ENCODE measurements around the gene LAMA2. TPM values are rescaled to one million over a fixed set of nuclear protein-coding genes. Genes with fewer than 3 reads are reported as not detected.

The LAMA2 gene
- total and polyA plus RNA-seq, 7 experiments from 2014 or later = 0.02 to 0.59 (median 0.35) TPM; not detected in 4

- DNase-seq = no peak
- CTCF ChIA-PET = no interaction called here
Observed at GRCh38 chr6:129100164-129100563, 217.2 kb downstream of the LAMA2 start.

DNA sequence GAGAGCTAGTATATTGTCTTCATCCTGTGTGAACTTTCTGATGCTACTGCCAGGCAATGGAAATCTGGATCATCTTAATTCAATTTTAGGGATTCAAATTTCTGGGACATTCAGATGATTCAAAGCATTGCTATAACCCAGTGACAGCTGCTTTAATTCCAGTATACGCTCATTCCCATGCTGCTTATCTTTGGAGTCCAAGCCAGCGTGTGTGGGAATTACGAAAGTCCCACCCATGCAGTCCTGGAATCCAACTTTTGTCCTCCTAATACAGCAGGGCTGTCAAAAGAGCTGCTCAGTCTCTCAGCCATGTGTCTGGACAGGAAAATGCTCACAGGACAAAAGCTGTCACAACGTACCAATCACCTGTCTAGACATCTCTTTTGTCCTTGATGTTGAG, 219.8 kb downstream of the LAMA2 start:
- intact Hi-C loops (cut with micrococcal nuclease) = no loop called here
- no peak for DNase-seq

More at GRCh38 chr6:129100164-129100563, 217.2 kb downstream of the LAMA2 start:
- POLR2A ChIA-PET = no interaction called here
- Mint-ChIP-seq H3K4me3 (no peak overlapping the region), H3K27me3 (peaks cover 0 to 8% (median 0%) of the 10 kb centered on the region in 5 donors), H3K36me3 (no peaks in the 10 kb centered on the region), H3K9me3 (no peaks in the 10 kb centered on the region), H3K4me1 (no peaks in the 10 kb centered on the region), H3K27ac (no peak overlapping the region)
- no peaks in the 10 kb centered on the region for H3K27me3 ChIP-seq (ENCODE audit: control insufficient read depth in 2 of 2, insufficient read depth in 2 of 2, low read length in 2 of 2)
- ATAC-seq = no peak
- H3K4me3 ChIP-seq (ENCODE audit: low read length) = no peak overlapping the region
- intact Hi-C loops (cut with micrococcal nuclease) = no loop called here
- H3K4me1 ChIP-seq (ENCODE audit: control insufficient read depth in 2 of 2, insufficient read depth in 2 of 2, low read length in 2 of 2) = no peaks in the 10 kb centered on the region
- no peaks in the 10 kb centered on the region for H3K9me3 ChIP-seq (ENCODE audit: control insufficient read depth in 2 of 3, low read length in 3 of 3)
- H3K27ac ChIP-seq (ENCODE audit: low read depth, low read length) = no peak overlapping the region
- H3K36me3 ChIP-seq (ENCODE audit: control insufficient read depth in 2 of 3, insufficient read depth in 3 of 3, low read length in 3 of 3) = no peaks in the 10 kb centered on the region

DNA sequence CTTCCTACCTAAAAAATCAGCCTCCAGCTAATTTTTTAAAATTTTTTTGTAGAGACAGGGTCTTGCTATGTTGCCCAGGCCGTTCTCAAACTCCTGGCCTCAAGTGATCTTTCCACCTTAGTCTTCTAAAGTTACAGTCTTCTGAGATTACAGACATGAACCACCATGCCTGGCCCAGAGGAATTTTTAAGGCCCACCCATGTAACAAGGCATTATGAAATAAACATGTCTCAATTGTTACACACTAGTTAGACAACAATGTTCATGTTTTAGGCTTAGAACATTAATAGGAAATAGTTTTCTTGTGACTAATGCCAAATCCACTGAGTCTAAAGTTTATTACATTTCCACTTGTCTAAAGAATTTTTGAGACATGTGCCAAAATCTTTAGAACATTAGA, 221.2 kb downstream of the LAMA2 start:
- H3K36me3 Mint-ChIP-seq = no peaks in the 10 kb centered on the region
- no peaks in the 10 kb centered on the region for H3K4me1 Mint-ChIP-seq
- Histone ChIP-seq H3K9me3 (ENCODE audit: control insufficient read depth in 2 of 3, low read length in 3 of 3) (no peaks in the 10 kb centered on the region), H3K27me3 (ENCODE audit: control insufficient read depth in 2 of 2, insufficient read depth in 2 of 2, low read length in 2 of 2) (no peaks in the 10 kb centered on the region), H3K36me3 (ENCODE audit: control insufficient read depth in 2 of 3, insufficient read depth in 3 of 3, low read length in 3 of 3) (no peaks in the 10 kb centered on the region), H3K27ac (ENCODE audit: low read depth, low read length) (no peak overlapping the region), H3K4me3 (ENCODE audit: low read length) (no peak overlapping the region), H3K4me1 (ENCODE audit: control insufficient read depth in 2 of 2, insufficient read depth in 2 of 2, low read length in 2 of 2) (no peaks in the 10 kb centered on the region)
- ATAC-seq = no peak
- ChIA-PET POLR2A (no interaction called here), CTCF (interaction anchor here (1.1 kb wide), 1 partner anchor 18 kb away, joined by 3 read pairs; no protein-coding TSS in a partner anchor)
- H3K27ac Mint-ChIP-seq = no peak overlapping the region
- intact Hi-C loops (cut with micrococcal nuclease) = no loop called here
- peaks cover 0 to 2% (median 0%) of the 10 kb centered on the region in 11 donors for H3K9me3 Mint-ChIP-seq
- no peak for DNase-seq
- H3K27me3 Mint-ChIP-seq = peaks cover 0 to 11% (median 7%) of the 10 kb centered on the region in 5 donors
- no peak overlapping the region for H3K4me3 Mint-ChIP-seq

More for the DNA sequence above, 219.8 kb downstream of the LAMA2 start:
- H3K36me3 Mint-ChIP-seq = no peaks in the 10 kb centered on the region
- no peaks in the 10 kb centered on the region for H3K36me3 ChIP-seq (ENCODE audit: control insufficient read depth in 2 of 3, insufficient read depth in 3 of 3, low read length in 3 of 3)
- no peak overlapping the region for H3K4me3 ChIP-seq (ENCODE audit: low read length)
- H3K9me3 ChIP-seq (ENCODE audit: control insufficient read depth in 2 of 3, low read length in 3 of 3) = no peaks in the 10 kb centered on the region
- CTCF ChIA-PET = no interaction called here
- H3K4me1 ChIP-seq (ENCODE audit: control insufficient read depth in 2 of 2, insufficient read depth in 2 of 2, low read length in 2 of 2) = no peaks in the 10 kb centered on the region
- H3K27ac Mint-ChIP-seq = no peak overlapping the region
- POLR2A ChIA-PET = no interaction called here
- peaks cover 0 to 2% (median 0%) of the 10 kb centered on the region in 11 donors for H3K9me3 Mint-ChIP-seq
- H3K4me3 Mint-ChIP-seq = no peak overlapping the region
- no peak for ATAC-seq
- peaks cover 0 to 4% (median 0%) of the 10 kb centered on the region in 5 donors for H3K27me3 Mint-ChIP-seq
- H3K27me3 ChIP-seq (ENCODE audit: control insufficient read depth in 2 of 2, insufficient read depth in 2 of 2, low read length in 2 of 2) = no peaks in the 10 kb centered on the region
- H3K4me1 Mint-ChIP-seq = no peaks in the 10 kb centered on the region
- H3K27ac ChIP-seq (ENCODE audit: low read depth, low read length) = no peak overlapping the region

GRCh38 chr6:129104560-129104959, 221.6 kb downstream of the LAMA2 start:
- ATAC-seq (no peak), DNase-seq (no peak)
- H3K9me3 ChIP-seq (ENCODE audit: control insufficient read depth in 2 of 3, low read length in 3 of 3) = no peaks in the 10 kb centered on the region
- CTCF ChIA-PET = interaction anchor here (0.6 to 1.1 kb wide), 2 partner anchors 18 to 420 kb away, joined by 3 read pairs; no protein-coding TSS in a partner anchor
- H3K4me1 ChIP-seq (ENCODE audit: control insufficient read depth in 2 of 2, insufficient read depth in 2 of 2, low read length in 2 of 2) = no peaks in the 10 kb centered on the region
- H3K36me3 ChIP-seq (ENCODE audit: control insufficient read depth in 2 of 3, insufficient read depth in 3 of 3, low read length in 3 of 3) = no peaks in the 10 kb centered on the region
- no peak overlapping the region for H3K27ac Mint-ChIP-seq
- POLR2A ChIA-PET = no interaction called here
- H3K9me3 Mint-ChIP-seq = peaks cover 0 to 2% (median 0%) of the 10 kb centered on the region in 11 donors
- intact Hi-C loops (cut with micrococcal nuclease) = no loop called here
- H3K27me3 Mint-ChIP-seq = peaks cover 0 to 11% (median 7%) of the 10 kb centered on the region in 5 donors
- no peaks in the 10 kb centered on the region for H3K27me3 ChIP-seq (ENCODE audit: control insufficient read depth in 2 of 2, insufficient read depth in 2 of 2, low read length in 2 of 2)
- no peaks in the 10 kb centered on the region for H3K36me3 Mint-ChIP-seq
- no peak overlapping the region for H3K4me3 ChIP-seq (ENCODE audit: low read length)
- no peak overlapping the region for H3K4me3 Mint-ChIP-seq
- H3K4me1 Mint-ChIP-seq = no peaks in the 10 kb centered on the region
- no peak overlapping the region for H3K27ac ChIP-seq (ENCODE audit: low read depth, low read length)

GRCh38 chr6:129105035-129105434, 222.1 kb downstream of the LAMA2 start:
- peaks cover 0 to 11% (median 7%) of the 10 kb centered on the region in 5 donors for H3K27me3 Mint-ChIP-seq
- ChIA-PET CTCF (interaction anchor here (0.6 to 1.1 kb wide), 2 partner anchors 17 to 420 kb away, joined by 3 read pairs; no protein-coding TSS in a partner anchor), POLR2A (no interaction called here)
- no peaks in the 10 kb centered on the region for H3K36me3 Mint-ChIP-seq
- H3K9me3 ChIP-seq (ENCODE audit: control insufficient read depth in 2 of 3, low read length in 3 of 3) = no peaks in the 10 kb centered on the region
- H3K4me3 ChIP-seq (ENCODE audit: low read length) = no peak overlapping the region
- no peak overlapping the region for H3K4me3 Mint-ChIP-seq
- no peak for DNase-seq
- no peak for ATAC-seq
- no peak overlapping the region for H3K27ac Mint-ChIP-seq
- H3K27ac ChIP-seq (ENCODE audit: low read depth, low read length) = no peak overlapping the region
- peaks cover 0 to 2% (median 0%) of the 10 kb centered on the region in 11 donors for H3K9me3 Mint-ChIP-seq
- H3K36me3 ChIP-seq (ENCODE audit: control insufficient read depth in 2 of 3, insufficient read depth in 3 of 3, low read length in 3 of 3) = no peaks in the 10 kb centered on the region
- intact Hi-C loops (cut with micrococcal nuclease) = no loop called here
- no peaks in the 10 kb centered on the region for H3K4me1 Mint-ChIP-seq
- H3K27me3 ChIP-seq (ENCODE audit: control insufficient read depth in 2 of 2, insufficient read depth in 2 of 2, low read length in 2 of 2) = no peaks in the 10 kb centered on the region
- no peaks in the 10 kb centered on the region for H3K4me1 ChIP-seq (ENCODE audit: control insufficient read depth in 2 of 2, insufficient read depth in 2 of 2, low read length in 2 of 2)

- POLR2A ChIA-PET = no interaction called here
- no peak overlapping the region for H3K4me3 Mint-ChIP-seq
- no peak overlapping the region for H3K27ac ChIP-seq (ENCODE audit: low read depth, low read length)
Observed at GRCh38 chr6:129105793-129106192, 222.9 kb downstream of the LAMA2 start.

GRCh38 chr6:129108337-129108736, 225.4 kb downstream of the LAMA2 start:
- no peak overlapping the region for H3K4me3 Mint-ChIP-seq
- ATAC-seq (no peak), DNase-seq (no peak)
- ChIA-PET CTCF (no interaction called here), POLR2A (no interaction called here)
- intact Hi-C loops (cut with micrococcal nuclease) = no loop called here
- H3K4me1 Mint-ChIP-seq = no peaks in the 10 kb centered on the region
- no peaks in the 10 kb centered on the region for H3K36me3 ChIP-seq (ENCODE audit: control insufficient read depth in 2 of 3, insufficient read depth in 3 of 3, low read length in 3 of 3)
- H3K9me3 Mint-ChIP-seq = peaks cover 0 to 2% (median 0%) of the 10 kb centered on the region in 11 donors
- no peak overlapping the region for H3K27ac Mint-ChIP-seq
- H3K9me3 ChIP-seq (ENCODE audit: control insufficient read depth in 2 of 3, low read length in 3 of 3) = no peaks in the 10 kb centered on the region
- H3K27me3 ChIP-seq (ENCODE audit: control insufficient read depth in 2 of 2, insufficient read depth in 2 of 2, low read length in 2 of 2) = no peaks in the 10 kb centered on the region
- no peak overlapping the region for H3K27ac ChIP-seq (ENCODE audit: low read depth, low read length)
- H3K27me3 Mint-ChIP-seq = peaks cover 0 to 16% (median 10%) of the 10 kb centered on the region in 5 donors
- no peaks in the 10 kb centered on the region for H3K4me1 ChIP-seq (ENCODE audit: control insufficient read depth in 2 of 2, insufficient read depth in 2 of 2, low read length in 2 of 2)
- H3K4me3 ChIP-seq (ENCODE audit: low read length) = no peak overlapping the region
- H3K36me3 Mint-ChIP-seq = no peaks in the 10 kb centered on the region

More at GRCh38 chr6:129105793-129106192, 222.9 kb downstream of the LAMA2 start:
- Mint-ChIP-seq H3K36me3 (no peaks in the 10 kb centered on the region), H3K9me3 (peaks cover 0 to 2% (median 0%) of the 10 kb centered on the region in 11 donors), H3K27me3 (peaks cover 0 to 11% (median 7%) of the 10 kb centered on the region in 5 donors), H3K27ac (no peak overlapping the region), H3K4me1 (no peaks in the 10 kb centered on the region)
- H3K9me3 ChIP-seq (ENCODE audit: control insufficient read depth in 2 of 3, low read length in 3 of 3) = no peaks in the 10 kb centered on the region
- CTCF ChIA-PET = no interaction called here
- no peak for DNase-seq
- intact Hi-C loops (cut with micrococcal nuclease) = no loop called here
- H3K27me3 ChIP-seq (ENCODE audit: control insufficient read depth in 2 of 2, insufficient read depth in 2 of 2, low read length in 2 of 2) = no peaks in the 10 kb centered on the region
- ATAC-seq = no peak
- H3K4me3 ChIP-seq (ENCODE audit: low read length) = no peak overlapping the region
- H3K4me1 ChIP-seq (ENCODE audit: control insufficient read depth in 2 of 2, insufficient read depth in 2 of 2, low read length in 2 of 2) = no peaks in the 10 kb centered on the region
- no peaks in the 10 kb centered on the region for H3K36me3 ChIP-seq (ENCODE audit: control insufficient read depth in 2 of 3, insufficient read depth in 3 of 3, low read length in 3 of 3)
